HFF-Myc (cell line): ENCODE data around the gene SLC12A7.

Source experiments
- DNase-seq: peaks from one replicate; pipeline ENCODE4 v3.0.0-alpha.2; 2011; ENCODE audit warnings: low read depth; ENCODE audit errors: extremely low read depth
- H3K4me3 ChIP-seq: replicated peaks from 2 replicates; pipeline ENCODE4 v1.5.1; 2011; ENCODE audit warnings: low read depth, mild to moderate bottlenecking, control low read depth, low read length
- TF ChIP-seq, protein P1 (sequence below): IDR thresholded peaks from 2 replicates; pipeline ENCODE4 v1.5.1; 2012; ENCODE audit warnings: mild to moderate bottlenecking, low read depth, low read length, control low read depth; ENCODE audit errors: missing control alignments

SLC12A7 gene

DNA sequence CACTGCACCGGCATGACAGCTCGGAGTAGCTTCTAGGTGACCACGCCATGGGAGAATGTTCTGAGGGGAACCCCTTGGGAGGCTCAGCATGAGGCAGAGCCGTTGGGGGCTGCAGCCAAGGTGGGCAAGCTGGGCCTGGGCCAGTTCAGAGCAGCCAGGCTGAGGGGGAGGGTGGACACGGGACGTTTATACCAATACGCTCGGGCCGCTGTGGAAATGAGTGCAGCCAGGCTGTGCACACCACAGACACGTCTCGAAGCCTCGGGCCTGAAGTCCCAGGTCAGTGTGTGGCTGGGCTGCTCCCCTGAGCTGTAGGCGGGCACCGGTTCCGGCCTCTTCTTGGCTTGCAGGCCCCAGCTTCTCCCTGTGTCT is 28.9 kb upstream of the SLC12A7 start:
- no peak for DNase-seq
- no peak overlapping the region for H3K4me3 ChIP-seq
- TF ChIP-seq, protein P1, sequence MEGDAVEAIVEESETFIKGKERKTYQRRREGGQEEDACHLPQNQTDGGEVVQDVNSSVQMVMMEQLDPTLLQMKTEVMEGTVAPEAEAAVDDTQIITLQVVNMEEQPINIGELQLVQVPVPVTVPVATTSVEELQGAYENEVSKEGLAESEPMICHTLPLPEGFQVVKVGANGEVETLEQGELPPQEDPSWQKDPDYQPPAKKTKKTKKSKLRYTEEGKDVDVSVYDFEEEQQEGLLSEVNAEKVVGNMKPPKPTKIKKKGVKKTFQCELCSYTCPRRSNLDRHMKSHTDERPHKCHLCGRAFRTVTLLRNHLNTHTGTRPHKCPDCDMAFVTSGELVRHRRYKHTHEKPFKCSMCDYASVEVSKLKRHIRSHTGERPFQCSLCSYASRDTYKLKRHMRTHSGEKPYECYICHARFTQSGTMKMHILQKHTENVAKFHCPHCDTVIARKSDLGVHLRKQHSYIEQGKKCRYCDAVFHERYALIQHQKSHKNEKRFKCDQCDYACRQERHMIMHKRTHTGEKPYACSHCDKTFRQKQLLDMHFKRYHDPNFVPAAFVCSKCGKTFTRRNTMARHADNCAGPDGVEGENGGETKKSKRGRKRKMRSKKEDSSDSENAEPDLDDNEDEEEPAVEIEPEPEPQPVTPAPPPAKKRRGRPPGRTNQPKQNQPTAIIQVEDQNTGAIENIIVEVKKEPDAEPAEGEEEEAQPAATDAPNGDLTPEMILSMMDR, result no peak

DNA sequence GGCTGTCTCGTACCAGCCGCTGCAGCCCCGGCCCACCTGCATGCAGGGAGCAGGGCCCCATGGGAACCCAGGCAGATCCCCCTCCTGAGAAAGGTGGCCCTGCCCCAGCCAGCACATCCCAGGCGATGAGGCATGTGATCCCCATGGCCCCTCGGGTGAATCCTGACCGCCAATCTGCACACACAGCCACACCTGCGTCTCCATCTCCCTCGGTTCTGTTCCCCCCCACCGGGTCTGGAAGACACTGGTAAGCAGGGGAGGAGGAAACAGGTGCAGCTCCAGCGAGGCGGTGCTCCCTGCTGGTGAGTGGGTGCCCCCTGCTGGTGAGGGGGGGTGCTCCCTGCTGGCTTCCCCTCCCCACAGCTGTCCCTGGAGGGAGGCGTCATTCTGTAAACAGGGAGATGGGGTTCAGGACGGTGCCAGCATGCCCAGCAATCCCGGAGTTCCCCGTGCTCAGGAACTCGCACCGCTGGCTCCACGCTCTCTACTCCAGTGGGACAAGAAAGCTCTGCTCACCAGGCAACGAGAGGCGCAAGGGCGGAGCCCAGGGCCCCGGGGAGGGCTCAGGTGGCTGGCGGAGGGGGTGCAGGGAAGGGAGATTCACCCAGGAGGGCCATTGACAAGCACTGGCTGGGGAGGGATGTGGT is 28.4 kb upstream of the SLC12A7 start:
- H3K4me3 ChIP-seq, result no peak overlapping the region
- DNase-seq, result no peak
- TF ChIP-seq, protein P1, result peak; percentile 77

DNA sequence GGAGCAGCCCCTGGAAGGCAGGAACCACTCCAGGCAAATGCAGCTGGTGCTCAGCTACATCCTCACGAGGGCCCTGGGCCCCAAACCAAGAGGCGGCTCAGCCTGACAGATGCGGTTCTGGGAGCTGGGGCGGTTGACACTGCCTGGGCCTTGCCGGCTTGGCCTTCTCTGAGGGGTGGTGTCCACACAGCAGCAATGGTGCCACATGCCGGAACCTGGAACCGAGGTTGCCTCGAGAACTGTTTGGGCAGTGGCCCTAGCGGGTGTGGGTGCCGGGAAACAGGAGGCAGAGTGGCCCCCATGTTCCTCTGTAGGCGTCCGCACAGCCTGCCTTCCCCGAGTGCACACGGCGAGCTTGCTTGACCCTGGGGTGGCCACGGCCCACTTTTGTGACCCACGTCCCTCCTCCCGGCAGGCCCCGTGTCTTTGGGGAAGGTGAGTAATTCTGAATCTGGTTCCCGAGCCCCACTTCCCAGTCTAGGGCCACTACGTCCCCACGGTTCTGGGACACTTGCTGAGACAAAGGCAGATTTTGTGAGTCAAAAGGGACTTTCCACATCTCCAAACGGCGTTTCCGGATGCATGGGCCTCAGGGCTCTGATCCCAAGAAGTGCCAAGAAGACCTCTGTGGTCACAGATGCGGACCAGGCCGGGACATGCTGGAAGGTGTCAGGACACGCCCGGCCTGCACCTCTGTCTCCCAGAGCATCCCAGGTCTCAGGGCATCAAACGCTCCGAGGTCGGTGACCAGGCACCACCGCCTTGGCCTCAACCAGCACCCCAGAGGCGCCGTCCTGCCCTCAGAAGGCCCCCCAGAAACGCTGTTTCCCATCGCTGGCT is 27.7 kb upstream of the SLC12A7 start:
- no peak for DNase-seq
- H3K4me3 ChIP-seq, result no peak overlapping the region
- TF ChIP-seq, protein P1, result no peak

DNA sequence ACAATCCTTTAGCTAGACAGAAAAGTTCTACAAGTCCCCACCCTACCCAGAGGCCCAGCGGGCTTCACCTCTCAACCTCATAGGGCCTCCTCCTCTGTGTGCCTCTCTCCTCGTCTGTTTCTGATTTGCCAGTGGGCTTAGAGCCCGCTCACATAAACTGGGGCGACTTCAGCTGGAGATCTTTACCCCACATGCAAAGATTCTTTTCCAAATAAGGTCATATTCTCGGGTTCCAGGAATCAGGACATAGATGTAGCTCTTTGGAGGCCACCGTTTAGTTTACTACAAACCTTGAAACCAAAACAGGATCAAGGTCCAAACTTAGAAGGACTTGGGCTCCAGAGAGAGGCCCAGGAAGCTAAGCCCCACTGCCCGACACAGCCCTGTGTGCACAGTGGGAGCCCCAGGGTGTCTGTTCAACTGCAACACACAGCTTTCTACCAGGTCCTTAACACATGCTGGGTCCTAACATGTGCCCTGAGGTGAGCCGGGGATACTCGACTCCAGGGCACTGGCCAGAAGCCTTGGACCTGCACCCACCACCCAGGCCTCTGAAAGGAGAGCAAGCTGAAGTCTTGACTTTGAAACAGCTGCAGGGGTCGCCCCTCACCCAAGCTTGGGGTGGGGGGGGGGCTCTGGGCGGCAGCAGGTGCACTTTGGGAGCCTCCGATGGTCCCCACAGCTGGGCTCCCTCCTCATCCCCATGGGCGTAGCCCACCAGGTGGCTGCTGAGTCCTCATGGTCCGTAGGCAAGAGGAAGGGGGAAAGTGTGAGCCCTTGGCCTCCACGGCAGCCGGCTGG is 26.8 kb upstream of the SLC12A7 start:
- no peak for DNase-seq
- H3K4me3 ChIP-seq, result no peak overlapping the region
- TF ChIP-seq, protein P1, result no peak

DNA sequence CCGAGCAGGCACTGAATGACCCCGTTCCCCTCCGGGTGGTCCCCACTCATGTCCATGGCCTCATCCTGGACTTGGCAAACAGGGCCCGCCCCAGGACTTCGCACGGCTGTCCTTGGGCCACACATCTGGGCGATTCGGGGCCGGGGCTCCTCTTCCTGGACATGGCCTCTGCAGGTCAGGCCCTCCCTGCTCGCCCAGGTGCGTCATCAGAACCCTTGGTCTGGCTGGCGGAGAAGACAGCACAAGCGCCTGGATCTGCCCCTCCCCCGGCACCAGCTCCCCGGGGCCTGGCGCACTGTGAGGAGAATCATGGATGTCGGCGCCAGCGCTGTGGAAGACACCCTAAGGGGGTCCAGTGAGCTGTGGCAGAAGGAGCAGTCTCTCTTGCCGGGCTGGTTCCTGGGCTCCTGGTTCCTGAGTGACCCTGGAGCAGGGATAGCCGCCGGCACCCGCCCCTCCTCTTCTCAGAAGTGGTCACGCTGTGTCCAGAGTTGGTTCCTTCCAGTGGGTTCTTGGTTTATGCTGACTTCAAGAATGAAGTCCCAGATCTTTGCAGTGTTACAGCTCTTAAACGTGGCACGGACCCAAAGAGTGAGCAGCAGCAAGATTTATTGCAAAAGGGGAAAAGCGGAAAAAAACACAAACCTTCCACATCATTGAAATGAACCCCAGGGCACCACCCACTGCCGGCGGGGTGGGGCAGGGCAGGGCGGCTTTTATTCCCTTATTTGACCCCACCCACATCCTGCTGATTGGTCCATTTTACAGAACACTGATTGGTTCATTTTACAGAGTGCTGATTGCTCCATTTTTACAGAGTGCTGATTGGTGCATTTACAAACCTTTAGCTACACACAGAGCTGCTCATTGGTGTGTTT is 25.9 kb upstream of the SLC12A7 start:
- TF ChIP-seq, protein P1, result no peak
- no peak for DNase-seq
- H3K4me3 ChIP-seq, result no peak overlapping the region

DNA sequence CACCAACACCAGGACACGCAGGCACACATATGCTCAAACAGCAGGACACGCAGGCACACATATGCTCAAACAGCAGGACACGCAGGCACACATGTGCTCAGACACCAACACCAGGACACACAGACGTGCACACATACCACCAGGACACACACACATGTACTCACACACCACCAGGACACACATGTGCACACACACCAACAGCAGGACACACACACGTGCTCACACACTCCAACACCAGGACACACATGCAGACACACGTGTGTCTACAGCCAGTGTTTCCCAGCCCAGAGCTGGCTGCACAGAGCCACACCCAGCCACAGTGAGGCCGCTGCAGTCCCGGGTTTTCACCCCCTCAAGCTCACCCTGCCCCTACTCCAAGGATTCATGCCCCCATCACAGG is 25.0 kb upstream of the SLC12A7 start:
- DNase-seq, result no peak
- H3K4me3 ChIP-seq, result no peak overlapping the region
- TF ChIP-seq, protein P1, result no peak
